ENCODE data around the gene PTGR3.

- TF ChIP-seq POLR2A (IDR thresholded peaks at IDR 0.05) (no peak), CTCF (IDR thresholded peaks at IDR 0.05) (no peak)
These were observed 13.5 kb upstream of the PTGR3 start for GRCh38 chr18:75222407-75222806.
